GM12891 (cell line): ENCODE data around the gene PCDHB13. TPM values are rescaled to one million over a fixed set of nuclear protein-coding genes. Genes with fewer than 3 reads are reported as not detected.
"Not testable (repeated sequence)": the region's sequence is repeated elsewhere in the genome, so short reads cannot be mapped to it uniquely, and the experiment has no call there.

Experiments used
- DNase-seq: peaks from one replicate; pipeline ENCODE4 v3.0.0; 2011; ENCODE audit warnings: low spot score; ENCODE audit not compliant: insufficient read length
- FAIRE-seq: peaks from 2 replicates; lab custom pipeline; 2011; peaks lifted over from hg19 to GRCh38; lab: Jason Lieb, UNC
- PAX5 ChIP-seq: IDR thresholded peaks from 2 replicates; pipeline ENCODE4 v1.6.1; 2011; ENCODE audit warnings: low read length, moderate library complexity, mild to moderate bottlenecking; ENCODE audit not compliant: insufficient read depth, severe bottlenecking
- POLR2A ChIP-seq: IDR thresholded peaks from 2 replicates; pipeline ENCODE4 v1.6.1; 2011; ENCODE audit warnings: low read depth, low read length, control low read depth
- POLR2AphosphoS5 ChIP-seq: IDR thresholded peaks from 2 replicates; pipeline ENCODE4 v1.6.1; 2011; ENCODE audit warnings: low read depth, low read length, control low read depth
- POU2F2 ChIP-seq: IDR thresholded peaks from 2 replicates; pipeline ENCODE4 v1.6.1; 2011; ENCODE audit warnings: low read depth, mild to moderate bottlenecking, control low read depth, low read length, moderate library complexity
- SPI1 ChIP-seq: IDR thresholded peaks from 2 replicates; pipeline ENCODE4 v1.6.1; 2011; ENCODE audit warnings: low read depth, low read length, control low read depth
- TAF1 ChIP-seq: IDR thresholded peaks from 2 replicates; pipeline ENCODE4 v1.6.1; 2011; ENCODE audit warnings: low read depth, low read length, control low read depth
- polyA plus RNA-seq: library from polyadenylated mRNA; unstranded; fragments of >200 nt; gene quantifications from one replicate; pipeline ENCODE4 v1.2.1, GENCODE V29; 2012; ENCODE audit warnings: low read depth, missing spikeins, inconsistent platforms; ENCODE audit not compliant: missing spikeins

Gene PCDHB13
- polyA plus RNA-seq: not detected

DNA sequence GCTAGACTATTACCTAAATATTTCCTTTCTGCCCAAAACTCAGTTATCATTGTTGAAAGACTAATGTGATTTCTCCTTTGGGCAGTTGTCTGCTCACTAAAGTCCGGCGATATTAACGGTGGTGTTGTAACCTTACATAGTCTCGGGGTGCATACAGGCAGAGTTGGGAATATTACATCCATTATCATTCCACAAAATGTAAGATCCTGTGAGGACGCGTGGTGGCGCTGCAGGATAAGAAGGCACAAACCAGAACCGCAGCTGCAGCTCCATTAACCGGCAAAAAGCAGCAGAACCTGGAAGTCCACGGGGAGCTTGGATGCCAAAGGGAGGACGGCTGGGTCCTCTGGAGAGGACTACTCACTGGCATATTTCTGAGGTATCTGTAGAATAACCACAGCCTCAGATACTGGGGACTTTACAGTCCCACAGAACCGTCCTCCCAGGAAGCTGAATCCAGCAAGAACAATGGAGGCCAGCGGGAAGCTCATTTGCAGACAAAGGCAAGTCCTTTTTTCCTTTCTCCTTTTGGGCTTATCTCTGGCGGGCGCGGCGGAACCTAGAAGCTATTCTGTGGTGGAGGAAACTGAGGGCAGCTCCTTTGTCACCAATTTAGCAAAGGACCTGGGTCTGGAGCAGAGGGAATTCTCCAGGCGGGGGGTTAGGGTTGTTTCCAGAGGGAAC is at the start of gene PCDHB13:
Gene PCDHB13, plus strand, starts transcription at position 264 of the 684 bp plus-strand sequence. Its CDS starts 205 bp downstream, at position 469.
- not testable (repeated sequence) for FAIRE-seq, DNase-seq

DNA sequence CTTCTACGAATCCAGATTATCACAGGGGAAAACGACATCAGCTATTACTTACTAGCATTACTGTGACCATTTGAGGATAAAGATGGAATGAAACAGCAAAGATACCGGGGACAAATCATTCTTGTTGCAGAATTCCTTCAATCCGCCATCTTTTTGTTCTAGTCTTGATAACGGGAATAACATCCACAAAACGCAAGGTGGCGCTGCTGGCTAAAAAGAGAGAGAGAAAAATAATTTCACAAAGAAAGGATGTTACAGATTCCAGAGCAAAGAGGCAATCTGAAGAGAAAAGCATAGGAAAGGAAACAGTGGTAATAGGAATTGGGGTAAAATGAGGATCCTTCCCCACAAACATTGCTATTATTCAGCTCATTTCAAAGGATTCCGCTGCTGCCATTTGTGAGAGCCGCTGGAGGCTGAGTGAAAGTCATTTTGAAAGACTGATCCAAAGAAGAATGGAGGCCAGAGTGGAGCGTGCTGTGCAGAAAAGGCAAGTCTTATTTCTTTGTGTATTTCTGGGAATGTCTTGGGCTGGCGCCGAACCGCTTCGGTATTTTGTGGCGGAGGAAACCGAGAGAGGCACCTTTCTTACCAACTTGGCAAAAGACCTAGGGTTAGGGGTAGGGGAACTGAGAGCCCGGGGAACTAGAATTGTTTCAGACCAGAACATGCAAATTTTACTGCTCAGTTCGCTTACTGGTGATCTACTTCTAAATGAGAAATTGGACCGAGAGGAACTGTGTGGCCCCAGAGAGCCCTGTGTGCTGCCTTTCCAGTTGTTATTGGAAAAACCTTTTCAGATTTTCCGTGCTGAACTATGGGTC is 41.1 kb upstream of the PCDHB13 start, which contains the start of gene PCDHB7:
Gene PCDHB7, plus strand, starts transcription at position 264 of the 824 bp plus-strand sequence. Its CDS starts 192 bp downstream, at position 456.
- no peak for DNase-seq
- TF ChIP-seq POU2F2 (no peak), TAF1 (no peak), POLR2A (no peak), PAX5 (no peak), SPI1 (no peak), POLR2AphosphoS5 (no peak)
- FAIRE-seq: no peak

- FAIRE-seq: not testable (repeated sequence)
These were observed 39.2 kb upstream of the PCDHB13 start for GRCh38 chr5:141174291-141175104.

GRCh38 chr5:141175933-141176332 is 37.8 kb upstream of the PCDHB13 start:
- TF ChIP-seq PAX5 (no peak), POLR2AphosphoS5 (no peak), POU2F2 (no peak), TAF1 (no peak), SPI1 (no peak)
- DNase-seq (no peak), FAIRE-seq (no peak)

More at GRCh38 chr5:141174291-141175104, 39.2 kb upstream of the PCDHB13 start:
- DNase-seq: not testable (repeated sequence)

- FAIRE-seq: peak; percentile 20
- DNase-seq: not testable (repeated sequence)
These were observed 36.0 kb upstream of the PCDHB13 start, which contains the start of gene PCDHB8 for GRCh38 chr5:141177577-141178191. Gene PCDHB8, plus strand, starts transcription at chr5:141177790. Its CDS starts 245 bp downstream, at chr5:141178035.

DNA sequence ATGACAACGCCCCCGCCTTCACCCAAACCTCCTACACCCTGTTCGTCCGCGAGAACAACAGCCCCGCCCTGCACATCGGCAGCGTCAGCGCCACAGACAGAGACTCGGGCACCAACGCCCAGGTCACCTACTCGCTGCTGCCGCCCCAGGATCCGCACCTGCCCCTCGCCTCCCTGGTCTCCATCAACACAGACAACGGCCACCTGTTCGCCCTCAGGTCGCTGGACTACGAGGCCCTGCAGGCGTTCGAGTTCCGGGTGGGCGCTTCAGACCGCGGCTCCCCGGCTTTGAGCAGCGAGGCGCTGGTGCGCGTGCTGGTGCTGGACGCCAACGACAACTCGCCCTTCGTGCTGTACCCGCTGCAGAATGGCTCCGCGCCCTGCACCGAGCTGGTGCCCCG is 34.3 kb upstream of the PCDHB13 start:
- not testable (repeated sequence) for DNase-seq, FAIRE-seq

GRCh38 chr5:141179876-141180275 is 33.8 kb upstream of the PCDHB13 start:
- DNase-seq, FAIRE-seq: not testable (repeated sequence)

DNA sequence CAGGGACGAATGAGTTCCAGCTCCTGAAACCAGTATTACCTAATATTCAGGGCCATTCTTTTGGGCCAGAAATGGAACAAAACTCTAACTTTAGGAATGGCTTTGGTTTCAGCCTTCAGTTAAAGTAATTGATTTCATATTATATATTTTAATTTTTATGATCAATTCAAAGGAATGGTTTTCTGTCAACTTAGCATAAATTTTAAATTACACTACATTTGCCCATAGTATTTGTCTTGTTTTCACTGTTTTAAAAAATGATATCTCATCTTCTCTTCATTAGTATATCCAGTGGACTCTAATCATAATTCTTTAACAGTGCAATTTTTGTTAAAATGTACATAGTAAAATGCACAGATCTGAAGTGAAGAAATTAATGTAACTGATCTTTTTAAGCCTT is 33.4 kb upstream of the PCDHB13 start:
- FAIRE-seq (no peak), DNase-seq (no peak)
- no peak for TF ChIP-seq POLR2A
- no peak for TF ChIP-seq PAX5
- no peak for TF ChIP-seq POLR2AphosphoS5
- TF ChIP-seq SPI1: no peak

- FAIRE-seq: no peak
- TF ChIP-seq POLR2A (no peak), SPI1 (no peak), TAF1 (no peak), PAX5 (no peak), POU2F2 (no peak), POLR2AphosphoS5 (no peak)
- DNase-seq: no peak
These were observed 31.5 kb upstream of the PCDHB13 start, which contains the start of gene PCDHB16 for GRCh38 chr5:141182248-141182647. Gene PCDHB16, plus strand, starts transcription at chr5:141182387. Its CDS starts 173 bp downstream, at chr5:141182560.

DNA sequence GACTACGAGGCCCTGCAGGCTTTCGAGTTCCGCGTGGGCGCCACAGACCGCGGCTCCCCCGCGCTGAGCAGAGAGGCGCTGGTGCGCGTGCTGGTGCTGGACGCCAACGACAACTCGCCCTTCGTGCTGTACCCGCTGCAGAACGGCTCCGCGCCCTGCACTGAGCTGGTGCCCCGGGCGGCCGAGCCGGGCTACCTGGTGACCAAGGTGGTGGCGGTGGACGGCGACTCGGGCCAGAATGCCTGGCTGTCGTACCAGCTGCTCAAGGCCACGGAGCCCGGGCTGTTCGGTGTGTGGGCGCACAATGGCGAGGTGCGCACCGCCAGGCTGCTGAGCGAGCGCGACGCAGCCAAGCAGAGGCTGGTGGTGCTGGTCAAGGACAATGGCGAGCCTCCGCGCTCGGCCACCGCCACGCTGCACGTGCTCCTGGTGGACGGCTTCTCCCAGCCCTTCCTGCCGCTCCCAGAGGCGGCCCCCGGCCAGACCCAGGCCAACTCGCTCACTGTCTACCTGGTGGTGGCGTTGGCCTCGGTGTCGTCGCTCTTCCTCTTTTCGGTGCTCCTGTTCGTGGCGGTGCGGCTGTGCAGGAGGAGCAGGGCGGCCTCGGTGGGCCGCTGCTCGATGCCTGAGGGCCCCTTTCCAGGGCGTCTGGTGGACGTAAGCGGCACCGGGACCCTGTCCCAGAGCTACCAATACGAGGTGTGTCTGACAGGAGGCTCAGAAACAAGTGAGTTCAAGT is 29.4 kb upstream of the PCDHB13 start:
- not testable (repeated sequence) for FAIRE-seq

More for the DNA sequence above, 29.4 kb upstream of the PCDHB13 start:
- not testable (repeated sequence) for DNase-seq
